Parathyroid adenoma (tissue), 2 donors: ENCODE data around the gene SLC35C1.

ENCODE experiments used
- H2AFZ ChIP-seq: fragments of 300-600 bp; sonication (generic); one replicate; pipeline ENCODE4 v1.7.0; 2017; ENCODE audit warnings: antibody characterized with exemption, mild to moderate bottlenecking
- H3K27ac ChIP-seq: fragments of 300-600 bp; sonication (generic); one replicate; pipeline ENCODE4 v1.7.0; 2017
- H3K27me3 ChIP-seq: fragments of 300-600 bp; sonication (generic); one replicate; pipeline ENCODE4 v1.7.0; 2017; ENCODE audit warnings: low read length; ENCODE audit not compliant: control insufficient read depth, insufficient read depth
- H3K36me3 ChIP-seq: fragments of 300-600 bp; sonication (generic); one replicate; pipeline ENCODE4 v1.7.0; 2017; ENCODE audit warnings: low read length; ENCODE audit not compliant: control insufficient read depth, insufficient read depth
- H3K4me1 ChIP-seq: fragments of 300-600 bp; sonication (generic); one replicate; pipeline ENCODE4 v1.7.0; 2017; ENCODE audit warnings: control low read depth
- H3K4me2 ChIP-seq: fragments of 300-600 bp; sonication (generic); one replicate; pipeline ENCODE4 v1.7.0; 2017; ENCODE audit warnings: low read length
- H3K4me3 ChIP-seq: fragments of 300-600 bp; sonication (generic); one replicate; pipeline ENCODE4 v1.7.0; 2017; ENCODE audit warnings: low read depth, low read length
- H3K79me2 ChIP-seq: fragments of 300-600 bp; sonication (generic); one replicate; pipeline ENCODE4 v1.7.0; 2017; ENCODE audit warnings: control low read depth
- H3K9ac ChIP-seq: fragments of 300-600 bp; sonication (generic); one replicate; pipeline ENCODE4 v1.7.0; 2017; ENCODE audit warnings: mild to moderate bottlenecking
- H3K9me3 ChIP-seq: fragments of 300-600 bp; sonication (generic); one replicate; pipeline ENCODE4 v1.7.0; 2017; ENCODE audit warnings: low read length; ENCODE audit not compliant: control insufficient read depth
- CTCF ChIP-seq: fragments of 300-600 bp; sonication (generic); IDR thresholded peaks from one replicate; pipeline ENCODE4 v1.7.0; 2017; ENCODE audit warnings: antibody characterized with exemption, mild to moderate bottlenecking
- donor health status: primary hyperparathyroidism.

Gene SLC35C1

GRCh38 chr11:45812581-45813548, 7.9 kb downstream of the SLC35C1 start:
- Histone ChIP-seq H3K4me2 (no peak overlapping the region), H3K9me3 (no peaks in the 10 kb centered on the region), H3K4me1 (no peaks in the 10 kb centered on the region), H3K36me3 (no peaks in the 10 kb centered on the region), H3K9ac (no peak overlapping the region), H3K27ac (no peak overlapping the region), H2AFZ (no peak overlapping the region), H3K27me3 (no peaks in the 10 kb centered on the region), H3K79me2 (no peaks in the 10 kb centered on the region), H3K4me3 (no peak overlapping the region)
- no peak for TF ChIP-seq CTCF

GRCh38 chr11:45815747-45816146, 10.8 kb downstream of the SLC35C1 start:
- Histone ChIP-seq H3K79me2 (no peaks in the 10 kb centered on the region), H3K27me3 (no peaks in the 10 kb centered on the region), H3K4me3 (no peak overlapping the region), H3K4me2 (no peak overlapping the region), H3K27ac (no peak overlapping the region), H2AFZ (no peak overlapping the region), H3K36me3 (no peaks in the 10 kb centered on the region), H3K9me3 (no peaks in the 10 kb centered on the region), H3K9ac (no peak overlapping the region), H3K4me1 (no peaks in the 10 kb centered on the region)
- no peak for TF ChIP-seq CTCF

- H3K4me2 ChIP-seq: no peak overlapping the region
- no peaks in the 10 kb centered on the region for H3K79me2 ChIP-seq
- no peak overlapping the region for H3K4me3 ChIP-seq
- no peaks in the 10 kb centered on the region for H3K4me1 ChIP-seq
- H3K27me3 ChIP-seq: no peaks in the 10 kb centered on the region
- TF ChIP-seq CTCF: no peak
- H3K36me3 ChIP-seq: no peaks in the 10 kb centered on the region
- H3K9ac ChIP-seq: no peak overlapping the region
- H3K27ac ChIP-seq: no peak overlapping the region
- no peaks in the 10 kb centered on the region for H3K9me3 ChIP-seq
- H2AFZ ChIP-seq: no peak overlapping the region
These were observed 11.7 kb downstream of the SLC35C1 start for GRCh38 chr11:45816614-45817013.

- Histone ChIP-seq H3K4me1 (no peaks in the 10 kb centered on the region), H3K36me3 (no peaks in the 10 kb centered on the region), H3K4me2 (no peak overlapping the region), H3K27ac (no peak overlapping the region), H2AFZ (no peak overlapping the region), H3K9me3 (no peaks in the 10 kb centered on the region), H3K9ac (no peak overlapping the region), H3K79me2 (no peaks in the 10 kb centered on the region), H3K4me3 (no peak overlapping the region), H3K27me3 (no peaks in the 10 kb centered on the region)
- no peak for TF ChIP-seq CTCF
These were observed 12.2 kb downstream of the SLC35C1 start for GRCh38 chr11:45817191-45817590.
